BLaER1 (cell line): ENCODE data around the gene MYH6.

ENCODE experiments used
- H3K27ac ChIP-seq: shearing (Covaris generic); formaldehyde crosslinking; 2 replicates; pipeline ENCODE4 v1.8.1; 2022
- H3K27me3 ChIP-seq: shearing (Covaris generic); formaldehyde crosslinking; 2 replicates; pipeline ENCODE4 v1.8.1; 2022
- H3K36me3 ChIP-seq: shearing (Covaris generic); formaldehyde crosslinking; 2 replicates; pipeline ENCODE4 v1.8.1; 2022
- H3K4me1 ChIP-seq: shearing (Covaris generic); formaldehyde crosslinking; 2 replicates; pipeline ENCODE4 v1.8.1; 2022
- H3K4me2 ChIP-seq: shearing (Covaris generic); formaldehyde crosslinking; 2 replicates; pipeline ENCODE4 v1.8.1; 2022
- H3K4me3 ChIP-seq: shearing (Covaris generic); formaldehyde crosslinking; 2 replicates; pipeline ENCODE4 v1.8.1; 2022
- H3K9ac ChIP-seq: shearing (Covaris generic); formaldehyde crosslinking; 2 replicates; pipeline ENCODE4 v1.8.1; 2022
- H3K9me3 ChIP-seq: shearing (Covaris generic); formaldehyde crosslinking; 2 replicates; pipeline ENCODE4 v1.8.1; 2022
- H4K20me1 ChIP-seq: shearing (Covaris generic); formaldehyde crosslinking; 2 replicates; pipeline ENCODE4 v1.8.1; 2022
- Cebpa-rat ChIP-seq: shearing (Covaris generic); IDR thresholded peaks from 2 replicates; pipeline ENCODE4 v1.8.1; 2022

The MYH6 gene

DNA sequence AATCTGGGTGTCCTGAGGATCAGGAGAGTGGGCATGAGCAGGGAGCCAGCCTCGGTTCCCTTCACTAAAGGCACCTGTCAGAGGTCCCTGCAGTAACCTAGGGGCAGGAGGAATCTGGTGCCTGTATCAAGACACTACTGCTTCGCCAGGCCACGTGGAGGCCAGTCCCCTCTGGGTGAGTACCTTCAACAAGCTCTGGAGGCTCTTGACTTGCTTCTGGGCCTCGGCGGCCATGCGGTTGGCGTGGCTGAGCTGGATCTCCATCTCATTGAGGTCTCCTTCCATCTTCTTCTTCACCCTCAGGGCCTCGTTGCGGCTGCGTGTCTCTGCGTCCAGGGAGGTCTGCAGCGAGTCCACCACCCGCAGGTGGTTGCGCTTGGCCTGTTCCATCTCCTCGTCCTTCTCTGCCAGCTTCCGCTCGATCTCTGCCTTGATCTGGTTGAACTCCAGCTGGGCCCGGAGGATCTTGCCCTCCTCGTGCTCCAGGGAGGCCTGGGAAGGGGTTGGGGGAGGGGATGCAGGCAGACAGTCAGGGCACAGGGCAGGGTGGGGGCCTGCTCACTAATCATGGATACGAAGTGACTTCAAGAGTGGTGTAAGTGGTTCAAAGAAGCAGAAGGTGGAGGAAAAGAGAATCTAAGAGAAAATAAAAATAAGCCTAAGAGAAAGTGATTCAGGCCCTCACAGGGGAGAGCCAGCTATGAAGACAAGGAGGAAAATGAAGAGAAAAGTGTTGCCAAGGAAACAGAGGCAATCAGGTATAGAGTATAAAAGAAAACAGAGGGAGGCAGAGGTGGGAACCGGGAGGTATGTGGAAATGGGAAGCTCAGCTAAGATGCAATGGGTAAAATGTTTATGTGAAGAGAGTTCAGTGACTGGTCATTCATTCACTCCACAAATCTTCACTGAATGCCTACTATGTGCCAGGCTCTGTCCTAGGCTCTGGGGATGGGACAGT, 8.0 kb upstream of the MYH6 start:
- H3K27me3 ChIP-seq, result no peaks in the 10 kb centered on the region
- no peaks in the 10 kb centered on the region for H3K36me3 ChIP-seq
- no peak overlapping the region for H3K4me2 ChIP-seq

DNA sequence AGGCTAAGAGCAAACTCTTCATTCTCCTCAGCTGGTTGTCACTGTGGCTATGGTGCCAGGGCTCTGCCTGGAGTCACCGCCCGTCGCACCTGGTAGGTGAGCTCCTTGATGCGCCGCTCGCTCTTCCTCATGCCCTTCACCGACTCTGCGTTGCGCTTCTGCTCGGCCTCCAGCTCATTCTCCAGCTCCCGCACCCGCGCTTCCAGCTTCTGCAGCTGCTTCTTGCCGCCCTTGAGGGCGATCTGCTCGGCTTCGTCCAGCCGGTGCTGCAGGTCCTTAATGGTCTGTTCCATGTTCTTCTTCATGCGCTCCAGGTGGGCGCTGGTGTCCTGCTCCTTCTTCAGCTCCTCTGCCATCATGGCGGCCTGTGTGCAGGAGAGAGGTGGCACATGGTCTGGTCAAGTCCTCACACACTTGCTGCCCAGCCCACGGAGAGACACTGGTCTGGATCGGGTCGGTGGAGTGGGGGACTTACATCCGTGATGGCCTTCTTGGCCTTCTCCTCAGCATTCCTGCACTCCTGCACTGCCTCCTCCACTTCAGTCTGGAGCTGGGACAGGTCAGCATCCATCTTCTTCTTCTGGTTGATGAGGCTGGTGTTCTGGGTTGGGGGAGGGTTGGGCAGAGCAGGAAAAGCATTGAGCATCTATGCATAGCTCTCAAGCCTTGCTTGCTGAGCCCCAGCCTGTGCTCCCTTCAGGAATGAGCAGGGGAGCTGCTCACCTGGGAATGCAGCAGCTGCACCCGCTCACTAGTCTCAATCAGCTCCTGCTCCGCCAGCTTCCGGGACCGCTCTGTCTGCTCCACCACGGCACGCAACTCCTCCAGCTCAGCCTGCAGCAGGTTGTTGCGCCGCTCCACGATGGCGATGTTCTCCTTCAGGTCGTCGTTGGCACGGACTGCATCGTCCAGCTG, 7.1 kb upstream of the MYH6 start:
- Histone ChIP-seq H3K27me3 (peaks cover 7% of the 10 kb centered on the region), H3K9me3 (no peaks in the 10 kb centered on the region), H3K4me3 (no peak overlapping the region), H3K4me1 (no peaks in the 10 kb centered on the region), H4K20me1 (no peaks in the 10 kb centered on the region; the same call in 1 of the 2 replicates), H3K27ac (no peak overlapping the region), H3K4me2 (no peak overlapping the region), H3K36me3 (no peaks in the 10 kb centered on the region), H3K9ac (no peak overlapping the region)
- TF ChIP-seq Cebpa-rat, result no peak

More for the DNA sequence above, 8.0 kb upstream of the MYH6 start:
- Histone ChIP-seq H3K27ac (no peak overlapping the region), H3K4me3 (no peak overlapping the region), H3K9ac (no peak overlapping the region), H3K4me1 (no peaks in the 10 kb centered on the region), H4K20me1 (no peaks in the 10 kb centered on the region), H3K9me3 (no peaks in the 10 kb centered on the region)
- no peak for TF ChIP-seq Cebpa-rat

DNA sequence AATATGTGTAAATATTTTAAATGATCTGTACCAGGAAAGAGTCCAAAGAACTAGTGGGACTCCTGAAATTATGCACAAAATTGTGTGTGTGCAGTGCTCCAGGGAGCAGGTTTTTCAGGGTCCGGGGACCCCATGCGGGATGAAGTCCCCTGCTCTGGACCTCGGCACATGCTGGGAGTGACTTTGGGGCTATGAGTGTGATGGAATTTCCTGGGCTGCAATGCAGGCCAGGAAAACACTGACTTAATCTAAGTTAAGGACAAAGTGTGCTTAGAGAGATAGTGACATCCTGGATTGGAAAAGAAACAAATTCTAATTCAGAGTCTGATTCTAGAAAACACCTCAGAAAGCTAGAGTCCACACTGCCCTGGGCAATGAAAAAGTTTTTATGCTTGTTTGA, 6.2 kb upstream of the MYH6 start:
- no peak overlapping the region for H3K4me2 ChIP-seq
- no peak for TF ChIP-seq Cebpa-rat
- H3K27ac ChIP-seq, result no peak overlapping the region
- H3K36me3 ChIP-seq, result no peaks in the 10 kb centered on the region
- H3K27me3 ChIP-seq, result peaks cover 11% of the 10 kb centered on the region
- H3K4me1 ChIP-seq, result no peaks in the 10 kb centered on the region
- H3K9me3 ChIP-seq, result no peaks in the 10 kb centered on the region
- H3K4me3 ChIP-seq, result no peak overlapping the region
- H4K20me1 ChIP-seq, result no peaks in the 10 kb centered on the region; the same call in 1 of the 2 replicates
- H3K9ac ChIP-seq, result no peak overlapping the region

DNA sequence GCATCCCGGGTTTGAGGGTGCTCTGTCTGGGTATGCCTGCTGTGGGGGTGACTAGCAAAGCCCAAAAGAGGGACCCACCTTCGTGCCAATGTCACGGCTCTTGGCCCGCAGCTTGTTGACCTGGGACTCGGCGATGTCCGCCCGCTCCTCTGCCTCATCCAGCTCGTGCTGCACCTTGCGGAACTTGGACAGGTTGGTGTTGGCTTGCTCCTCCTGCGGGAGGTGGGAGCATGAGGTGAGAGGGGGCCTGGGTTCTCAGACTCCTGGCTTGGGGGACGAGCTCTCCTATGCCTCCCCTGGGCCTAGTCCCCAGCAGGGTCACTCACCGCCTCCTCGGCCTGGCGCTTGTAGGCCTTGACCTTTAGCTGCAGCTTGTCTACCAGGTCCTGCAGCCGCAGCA, 5.6 kb upstream of the MYH6 start:
- no peak for TF ChIP-seq Cebpa-rat
- Histone ChIP-seq H4K20me1 (no peaks in the 10 kb centered on the region; the same call in 1 of the 2 replicates), H3K36me3 (no peaks in the 10 kb centered on the region), H3K9me3 (no peaks in the 10 kb centered on the region), H3K9ac (no peak overlapping the region), H3K4me1 (no peaks in the 10 kb centered on the region), H3K4me2 (no peak overlapping the region), H3K27ac (no peak overlapping the region), H3K27me3 (peaks cover 15% of the 10 kb centered on the region), H3K4me3 (no peak overlapping the region)

DNA sequence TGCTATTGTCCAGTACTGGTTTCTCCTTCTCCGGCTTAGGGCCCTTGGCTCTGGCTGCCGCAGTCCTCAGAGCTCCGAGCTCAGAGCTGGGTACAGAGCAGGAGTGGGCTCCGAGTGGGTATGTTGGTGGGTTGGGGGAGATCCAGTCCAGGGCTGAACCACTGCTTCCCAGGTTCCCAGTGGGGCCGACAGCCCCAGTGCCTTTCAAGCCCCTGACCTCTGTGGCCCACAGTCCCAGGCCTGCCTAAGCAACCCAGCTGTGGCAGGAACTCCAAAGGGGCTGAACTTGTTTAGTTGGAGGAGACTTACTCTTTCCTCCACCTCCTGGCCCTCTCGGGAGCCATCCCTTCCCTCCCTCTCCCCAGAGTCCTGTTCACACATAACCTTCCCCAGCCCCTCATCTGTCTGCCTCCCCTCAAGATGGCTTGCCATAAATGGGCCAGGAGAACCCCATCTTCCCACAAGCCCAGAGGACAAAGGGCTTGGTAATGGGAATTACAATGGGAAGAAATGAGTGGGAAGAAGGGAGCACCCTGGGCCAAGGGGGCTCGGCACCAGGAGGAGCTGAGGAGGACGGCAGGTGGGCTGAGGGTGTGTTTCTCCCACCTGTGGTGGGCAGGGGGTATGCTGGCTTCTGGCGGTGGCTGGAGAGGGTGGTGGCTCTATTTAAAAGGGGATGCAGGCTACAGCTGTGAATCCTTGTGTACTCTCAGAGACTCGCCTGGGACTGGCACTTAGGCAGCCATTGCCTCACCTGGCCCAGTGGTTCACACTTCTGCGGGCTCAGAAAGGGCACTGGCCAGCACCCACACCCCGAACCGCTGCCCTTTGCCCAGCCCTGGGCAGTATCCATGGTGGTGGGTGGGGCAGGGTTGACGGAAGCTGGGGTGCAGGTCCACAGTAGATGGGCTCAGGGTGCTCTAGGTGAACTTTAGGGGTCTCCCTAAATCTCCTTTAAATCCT, 3.8 kb upstream of the MYH6 start:
- no peak overlapping the region for H3K9ac ChIP-seq
- H3K4me3 ChIP-seq, result no peak overlapping the region
- H3K4me1 ChIP-seq, result peaks cover 6% of the 10 kb centered on the region
- peaks cover 17% of the 10 kb centered on the region for H4K20me1 ChIP-seq
- H3K27ac ChIP-seq, result no peak overlapping the region
- no peak overlapping the region for H3K4me2 ChIP-seq
- no peaks in the 10 kb centered on the region for H3K9me3 ChIP-seq
- no peaks in the 10 kb centered on the region for H3K36me3 ChIP-seq
- H3K27me3 ChIP-seq, result peaks cover 33% of the 10 kb centered on the region
- no peak for TF ChIP-seq Cebpa-rat

DNA sequence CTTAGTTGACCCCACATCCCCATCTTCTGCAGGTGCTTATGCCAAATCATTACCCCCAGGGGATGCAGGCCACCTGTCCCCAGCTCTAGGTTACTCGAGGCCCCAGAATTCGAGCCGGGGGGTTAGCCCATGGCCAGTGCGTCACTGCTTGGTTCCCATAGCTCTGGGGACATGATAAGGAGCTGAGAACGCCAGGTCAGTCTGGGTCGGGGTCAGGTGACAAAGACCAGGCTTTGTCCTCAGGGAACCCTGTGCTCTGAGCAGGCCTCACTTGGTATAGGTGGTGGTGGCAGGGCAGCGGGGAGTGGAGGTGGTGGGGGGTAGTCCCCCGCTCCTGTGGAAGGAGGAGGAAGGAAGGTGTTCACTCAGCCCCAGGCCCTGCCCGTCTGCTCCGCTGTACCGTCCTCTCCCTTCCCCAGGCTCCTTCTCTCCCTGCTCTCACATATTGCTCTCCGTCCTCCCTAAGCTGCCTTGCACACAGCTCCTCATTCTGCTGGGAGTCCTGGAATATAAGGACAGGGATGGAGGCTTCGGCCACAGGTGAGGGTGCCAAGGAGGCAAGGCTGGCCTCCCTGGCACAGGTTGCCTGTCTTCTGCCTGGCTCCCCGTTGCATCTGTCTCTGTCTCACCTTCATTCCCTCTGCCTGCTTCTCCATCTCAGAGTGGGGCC, 2.0 kb upstream of the MYH6 start:
- H3K9ac ChIP-seq, result no peak overlapping the region
- no peaks in the 10 kb centered on the region for H3K36me3 ChIP-seq
- peaks cover 37% of the 10 kb centered on the region for H3K27me3 ChIP-seq
- H3K4me2 ChIP-seq, result no peak overlapping the region
- peaks cover 34% of the 10 kb centered on the region for H4K20me1 ChIP-seq
- no peak overlapping the region for H3K4me3 ChIP-seq
- no peak for TF ChIP-seq Cebpa-rat
- peaks cover 23% of the 10 kb centered on the region for H3K4me1 ChIP-seq
- H3K9me3 ChIP-seq, result no peaks in the 10 kb centered on the region
- no peak overlapping the region for H3K27ac ChIP-seq

DNA sequence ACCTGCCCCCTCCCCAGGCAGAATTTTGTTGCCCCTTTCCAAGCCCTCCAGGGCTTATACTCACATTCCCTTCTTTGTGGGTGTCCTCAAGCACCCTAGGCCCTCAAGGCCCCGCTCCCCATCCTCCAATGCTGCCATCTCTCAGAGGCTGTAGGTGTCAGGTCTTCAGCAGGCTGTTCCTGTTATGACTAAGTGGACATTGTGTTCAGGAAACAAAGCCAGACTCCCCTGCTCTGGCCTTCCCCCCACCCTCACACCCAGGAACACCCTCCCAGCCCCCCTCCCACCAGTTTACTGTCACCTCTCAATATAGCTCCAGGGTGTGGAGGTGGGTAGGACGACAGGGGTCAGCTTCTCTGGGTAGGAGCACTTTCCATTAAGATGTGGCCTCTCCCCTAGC, 1.4 kb upstream of the MYH6 start:
- no peak for TF ChIP-seq Cebpa-rat
- peaks cover 40% of the 10 kb centered on the region for H3K27me3 ChIP-seq
- no peak overlapping the region for H3K4me2 ChIP-seq
- H3K4me3 ChIP-seq, result no peak overlapping the region
- H3K36me3 ChIP-seq, result no peaks in the 10 kb centered on the region
- H3K27ac ChIP-seq, result no peak overlapping the region
- no peaks in the 10 kb centered on the region for H3K9me3 ChIP-seq
- no peak overlapping the region for H3K9ac ChIP-seq
- H3K4me1 ChIP-seq, result peaks cover 30% of the 10 kb centered on the region
- H4K20me1 ChIP-seq, result peaks cover 40% of the 10 kb centered on the region

DNA sequence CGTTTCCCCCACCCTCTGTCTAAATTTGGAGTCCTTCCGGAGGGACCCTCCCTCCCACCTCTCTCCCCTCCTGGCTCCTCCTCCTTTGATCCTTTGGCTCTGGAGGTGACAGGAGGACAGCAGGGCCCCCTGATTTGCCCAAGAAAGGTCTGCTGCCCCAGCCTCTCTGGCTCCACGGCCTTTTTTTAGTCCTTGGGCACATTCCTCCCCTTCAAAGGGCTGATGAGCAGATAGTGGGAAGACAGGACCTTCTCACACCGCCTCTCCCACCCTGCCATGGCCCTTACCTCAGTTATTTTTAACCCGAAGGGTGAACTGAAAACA, 196 bp upstream of the MYH6 start:
- Histone ChIP-seq H3K4me2 (no peak overlapping the region), H3K9me3 (no peaks in the 10 kb centered on the region), H3K36me3 (no peaks in the 10 kb centered on the region), H3K27me3 (peaks cover 52% of the 10 kb centered on the region), H3K4me3 (no peak overlapping the region), H3K27ac (no peak overlapping the region), H4K20me1 (peaks cover 45% of the 10 kb centered on the region), H3K9ac (no peak overlapping the region), H3K4me1 (peaks cover 32% of the 10 kb centered on the region)
- TF ChIP-seq Cebpa-rat, result no peak
